Osteocyte (in vitro differentiated cells): ENCODE measurements around the gene PDE3B. TPM values are rescaled to one million over a fixed set of nuclear protein-coding genes. Genes with fewer than 3 reads are reported as not detected.

Experiments
- DNase-seq: peaks from one replicate; pipeline ENCODE4 v3.0.0; 2021; ENCODE audit warnings: mixed read lengths; ENCODE audit not compliant: unreplicated experiment; ENCODE audit errors: extremely low spot score
- H3K27ac Mint-ChIP-seq: one replicate; pipeline ENCODE4 v1.8.0; 2021; ENCODE audit warnings: mild to moderate bottlenecking, mixed read lengths; ENCODE audit not compliant: unreplicated experiment
- H3K27me3 Mint-ChIP-seq: one replicate; pipeline ENCODE4 v1.8.0; 2021; ENCODE audit warnings: mixed read lengths; ENCODE audit not compliant: unreplicated experiment
- H3K36me3 Mint-ChIP-seq: one replicate; pipeline ENCODE4 v1.8.0; 2021; ENCODE audit warnings: mixed read lengths; ENCODE audit not compliant: unreplicated experiment
- H3K4me1 Mint-ChIP-seq: one replicate; pipeline ENCODE4 v1.8.0; 2021; ENCODE audit warnings: mixed read lengths; ENCODE audit not compliant: unreplicated experiment
- H3K4me3 Mint-ChIP-seq: one replicate; pipeline ENCODE4 v1.8.0; 2021; ENCODE audit warnings: mild to moderate bottlenecking, moderate library complexity, mixed read lengths; ENCODE audit not compliant: unreplicated experiment
- H3K9me3 Mint-ChIP-seq: one replicate; pipeline ENCODE4 v1.8.0; 2021; ENCODE audit warnings: mixed read lengths; ENCODE audit not compliant: unreplicated experiment
- total RNA-seq: library from RNA; stranded (reverse); gene quantifications from 2 replicates; pipeline ENCODE4 v1.2.1, GENCODE V29; 2021
- TF ChIP-seq, protein P1 (sequence below): fragments of 200-600 bp; sonication (generic); IDR thresholded peaks from 2 replicates; pipeline ENCODE4 v1.5.0; 2021; ENCODE audit warnings: antibody characterized with exemption, mild to moderate bottlenecking, moderate library complexity

PDE3B gene
- total RNA-seq, 1 donor from 2014 or later, result 0.08 TPM

DNA sequence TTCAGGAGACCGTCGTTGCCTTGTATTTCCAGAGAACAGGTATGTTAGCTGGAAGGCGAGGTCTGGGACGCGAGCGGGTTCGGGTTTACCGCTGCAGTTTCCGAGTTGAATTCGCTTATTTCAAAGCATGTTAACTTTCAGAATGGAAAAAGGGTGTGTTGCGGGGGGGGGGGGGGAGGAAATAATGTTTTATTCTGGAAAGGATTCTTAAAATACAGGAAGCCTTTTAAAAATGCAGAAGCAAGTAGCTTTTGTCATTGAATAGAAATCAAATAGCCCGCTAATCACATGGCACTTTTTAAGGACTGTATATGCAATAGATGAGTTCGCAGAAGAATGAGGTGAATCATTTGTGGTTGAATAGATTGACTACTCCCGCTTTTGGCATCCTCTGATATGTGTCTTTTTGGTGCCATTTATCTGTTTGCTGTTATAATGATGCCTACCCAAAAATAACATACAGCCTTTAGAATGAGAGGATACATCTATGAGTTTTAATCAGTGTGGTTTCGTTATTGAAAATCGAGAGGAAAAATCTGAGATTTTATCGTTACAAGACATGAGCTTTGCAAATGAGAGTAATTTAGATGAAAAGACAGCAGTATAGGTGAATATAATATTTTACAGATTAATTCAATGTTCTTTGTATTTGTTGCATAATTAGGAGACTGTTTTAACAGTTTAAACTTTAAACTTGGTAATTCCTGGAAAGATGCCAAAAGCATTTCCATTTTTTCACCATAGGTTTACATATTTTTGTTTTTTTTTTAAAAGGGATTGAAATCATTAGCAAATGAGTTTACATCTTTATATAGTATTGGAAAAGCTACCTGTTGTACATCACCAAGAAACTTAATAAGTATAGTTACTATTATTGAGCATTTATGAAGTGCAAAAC lies 1.7 kb downstream of the PDE3B start:
- no peak overlapping the region for H3K27ac Mint-ChIP-seq
- TF ChIP-seq, protein P1, sequence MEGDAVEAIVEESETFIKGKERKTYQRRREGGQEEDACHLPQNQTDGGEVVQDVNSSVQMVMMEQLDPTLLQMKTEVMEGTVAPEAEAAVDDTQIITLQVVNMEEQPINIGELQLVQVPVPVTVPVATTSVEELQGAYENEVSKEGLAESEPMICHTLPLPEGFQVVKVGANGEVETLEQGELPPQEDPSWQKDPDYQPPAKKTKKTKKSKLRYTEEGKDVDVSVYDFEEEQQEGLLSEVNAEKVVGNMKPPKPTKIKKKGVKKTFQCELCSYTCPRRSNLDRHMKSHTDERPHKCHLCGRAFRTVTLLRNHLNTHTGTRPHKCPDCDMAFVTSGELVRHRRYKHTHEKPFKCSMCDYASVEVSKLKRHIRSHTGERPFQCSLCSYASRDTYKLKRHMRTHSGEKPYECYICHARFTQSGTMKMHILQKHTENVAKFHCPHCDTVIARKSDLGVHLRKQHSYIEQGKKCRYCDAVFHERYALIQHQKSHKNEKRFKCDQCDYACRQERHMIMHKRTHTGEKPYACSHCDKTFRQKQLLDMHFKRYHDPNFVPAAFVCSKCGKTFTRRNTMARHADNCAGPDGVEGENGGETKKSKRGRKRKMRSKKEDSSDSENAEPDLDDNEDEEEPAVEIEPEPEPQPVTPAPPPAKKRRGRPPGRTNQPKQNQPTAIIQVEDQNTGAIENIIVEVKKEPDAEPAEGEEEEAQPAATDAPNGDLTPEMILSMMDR, result no peak
- no peaks in the 10 kb centered on the region for H3K36me3 Mint-ChIP-seq
- peaks cover 58% of the 10 kb centered on the region for H3K27me3 Mint-ChIP-seq
- no peak for DNase-seq
- peaks cover 6% of the 10 kb centered on the region for H3K4me1 Mint-ChIP-seq
- peak overlapping the region; percentile 68 for H3K4me3 Mint-ChIP-seq
- H3K9me3 Mint-ChIP-seq, result no peaks in the 10 kb centered on the region

DNA sequence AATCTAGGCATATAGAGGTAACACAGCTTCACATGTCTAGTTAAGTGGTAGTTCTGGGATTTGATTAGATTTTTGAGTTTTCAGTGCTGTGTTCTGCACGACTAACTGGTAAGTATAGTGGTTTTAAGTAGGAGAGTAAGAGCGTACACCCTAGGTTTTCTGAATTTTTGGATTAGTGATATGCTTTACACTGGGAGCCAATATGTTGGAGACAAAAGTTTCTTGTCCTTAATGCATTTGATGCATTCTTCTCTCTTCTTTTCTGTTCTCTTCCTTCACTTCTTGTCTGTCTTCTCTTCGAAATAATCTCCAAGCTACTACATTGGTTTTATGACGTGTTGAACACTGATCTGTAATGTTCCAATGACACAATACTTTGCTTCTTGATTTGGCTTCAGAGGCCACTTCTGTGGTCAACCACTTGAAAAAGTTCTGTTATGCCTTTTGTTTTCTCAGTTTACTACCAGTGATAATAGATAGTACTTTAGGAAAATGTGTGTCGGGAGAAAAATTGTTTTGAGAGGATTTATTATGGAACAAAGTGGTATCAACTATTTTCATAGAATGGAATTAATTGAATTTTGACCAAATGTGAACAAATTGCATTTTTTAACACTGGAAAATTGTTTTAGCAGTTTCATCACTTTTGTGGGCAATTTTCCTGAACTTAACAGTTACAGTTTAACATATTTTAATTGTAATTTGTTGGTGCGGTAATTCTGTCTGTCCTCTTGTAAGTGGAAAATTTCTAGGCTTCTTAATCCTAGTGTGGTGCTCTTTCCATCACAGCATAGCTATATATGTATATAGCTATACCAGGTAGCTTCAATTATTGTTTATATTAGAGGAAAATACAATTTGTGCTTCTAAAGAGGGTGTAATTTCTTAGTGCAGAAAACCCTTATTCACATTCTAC lies 2.6 kb downstream of the PDE3B start:
- Mint-ChIP-seq H3K4me1 (peaks cover 6% of the 10 kb centered on the region), H3K9me3 (no peaks in the 10 kb centered on the region), H3K27me3 (peaks cover 62% of the 10 kb centered on the region), H3K36me3 (no peaks in the 10 kb centered on the region), H3K27ac (no peak overlapping the region), H3K4me3 (no peak overlapping the region)
- no peak for DNase-seq
- TF ChIP-seq, protein P1, result no peak

DNA sequence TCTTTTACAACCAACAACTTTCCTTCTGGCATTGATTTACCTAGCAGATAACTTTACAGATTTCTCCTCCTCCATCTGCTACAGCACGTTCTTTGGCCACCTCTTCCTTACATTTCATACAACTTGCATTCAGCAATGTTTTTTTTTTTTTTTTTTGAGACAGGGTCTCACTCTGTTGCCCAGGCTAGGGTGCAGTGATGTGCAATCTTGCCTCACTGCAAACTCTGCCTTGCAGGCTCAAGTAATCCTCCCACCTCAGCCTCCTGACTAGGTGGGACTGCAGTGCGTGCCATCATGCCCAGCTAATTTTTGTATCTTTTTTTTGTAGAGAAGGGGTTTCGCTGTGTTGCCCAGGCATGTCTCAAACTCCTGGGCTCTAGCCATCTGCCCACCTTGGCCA lies 6.5 kb downstream of the PDE3B start:
- H3K27me3 Mint-ChIP-seq, result peaks cover 66% of the 10 kb centered on the region

DNA sequence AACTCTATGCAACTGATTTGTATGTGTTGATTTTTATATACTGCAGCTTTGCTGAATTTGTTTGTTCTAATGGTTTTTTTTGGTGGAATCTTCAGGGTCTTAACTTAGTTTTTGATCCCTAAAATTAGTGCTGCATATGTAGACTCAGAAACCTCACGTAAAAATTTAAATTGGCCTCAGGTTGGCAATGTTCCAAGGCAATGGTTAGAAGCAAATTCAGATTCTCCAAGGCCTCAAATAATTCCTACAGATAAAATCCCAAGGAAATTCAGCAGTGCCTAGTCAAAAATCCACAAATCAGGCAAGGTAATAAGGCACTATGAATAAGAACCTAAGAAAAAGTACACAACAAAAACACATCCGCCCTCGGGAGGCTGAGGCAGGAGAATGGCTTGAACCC lies 9.5 kb downstream of the PDE3B start:
- Mint-ChIP-seq H3K36me3 (no peaks in the 10 kb centered on the region), H3K27me3 (peaks cover 59% of the 10 kb centered on the region), H3K27ac (no peak overlapping the region), H3K4me1 (no peaks in the 10 kb centered on the region), H3K4me3 (no peak overlapping the region), H3K9me3 (no peaks in the 10 kb centered on the region)
- no peak for DNase-seq
- TF ChIP-seq, protein P1, result no peak

More for the DNA sequence above, 6.5 kb downstream of the PDE3B start:
- DNase-seq, result no peak
- H3K4me1 Mint-ChIP-seq, result peaks cover 3% of the 10 kb centered on the region
- H3K4me3 Mint-ChIP-seq, result no peak overlapping the region
- H3K9me3 Mint-ChIP-seq, result no peaks in the 10 kb centered on the region
- H3K27ac Mint-ChIP-seq, result no peak overlapping the region
- H3K36me3 Mint-ChIP-seq, result no peaks in the 10 kb centered on the region
- TF ChIP-seq, protein P1, result no peak

DNA sequence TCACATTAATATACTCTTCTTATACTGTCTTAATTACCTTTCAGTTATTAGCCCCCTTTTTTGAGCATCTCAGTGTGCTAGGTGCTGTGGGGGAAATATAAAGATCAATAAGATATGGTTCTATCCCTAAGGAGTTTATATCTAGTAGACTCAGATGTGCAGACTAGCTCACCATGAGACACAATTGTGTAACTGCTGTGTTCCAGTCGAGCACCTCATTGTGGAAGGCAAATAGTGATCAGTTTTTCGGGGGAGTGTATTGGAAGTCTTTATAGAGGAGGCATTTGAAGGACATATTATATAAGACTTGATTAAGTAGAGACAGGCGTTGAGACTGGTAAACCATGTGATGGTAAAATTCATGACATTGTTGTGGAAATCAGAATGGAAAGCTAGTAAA lies 11.8 kb downstream of the PDE3B start:
- DNase-seq, result no peak
- Mint-ChIP-seq H3K9me3 (no peaks in the 10 kb centered on the region), H3K4me1 (no peaks in the 10 kb centered on the region), H3K27ac (no peak overlapping the region), H3K36me3 (no peaks in the 10 kb centered on the region), H3K4me3 (no peak overlapping the region), H3K27me3 (peaks cover 40% of the 10 kb centered on the region)
- TF ChIP-seq, protein P1, result no peak
